ENCODE results near the gene QRFP. TPM values are rescaled to one million over a fixed set of nuclear protein-coding genes. Genes with fewer than 3 reads are reported as not detected.

Gene QRFP
- total RNA-seq, 2 donors from 2014 or later: not detected

DNA sequence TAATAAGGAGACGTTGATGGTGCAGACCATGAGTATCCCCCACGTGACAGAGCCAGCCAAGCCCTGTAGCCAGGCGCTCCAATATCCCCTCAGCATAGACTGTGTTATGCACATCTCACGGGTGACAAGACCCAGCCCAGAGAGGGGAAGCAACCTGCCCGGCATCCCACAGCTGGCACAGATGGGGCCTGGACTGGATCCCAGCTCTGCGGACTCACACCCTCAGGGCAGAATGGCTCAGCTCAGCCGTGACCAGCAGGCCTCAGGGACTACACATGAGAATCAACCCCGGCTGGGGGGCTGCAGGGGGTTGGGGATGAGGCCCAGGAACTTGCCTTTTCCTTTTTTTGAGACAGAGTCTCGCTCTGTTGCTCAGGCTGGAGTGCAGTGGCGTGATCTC lies 30.7 kb upstream of the QRFP start:
- no peak overlapping the region for H3K27ac ChIP-seq (ENCODE audit: low read depth, low read length)
- no peak for TF ChIP-seq CTCF (conservative IDR thresholded peaks at IDR 0.05)
- no peaks in the 10 kb centered on the region for H3K4me1 Mint-ChIP-seq

DNA sequence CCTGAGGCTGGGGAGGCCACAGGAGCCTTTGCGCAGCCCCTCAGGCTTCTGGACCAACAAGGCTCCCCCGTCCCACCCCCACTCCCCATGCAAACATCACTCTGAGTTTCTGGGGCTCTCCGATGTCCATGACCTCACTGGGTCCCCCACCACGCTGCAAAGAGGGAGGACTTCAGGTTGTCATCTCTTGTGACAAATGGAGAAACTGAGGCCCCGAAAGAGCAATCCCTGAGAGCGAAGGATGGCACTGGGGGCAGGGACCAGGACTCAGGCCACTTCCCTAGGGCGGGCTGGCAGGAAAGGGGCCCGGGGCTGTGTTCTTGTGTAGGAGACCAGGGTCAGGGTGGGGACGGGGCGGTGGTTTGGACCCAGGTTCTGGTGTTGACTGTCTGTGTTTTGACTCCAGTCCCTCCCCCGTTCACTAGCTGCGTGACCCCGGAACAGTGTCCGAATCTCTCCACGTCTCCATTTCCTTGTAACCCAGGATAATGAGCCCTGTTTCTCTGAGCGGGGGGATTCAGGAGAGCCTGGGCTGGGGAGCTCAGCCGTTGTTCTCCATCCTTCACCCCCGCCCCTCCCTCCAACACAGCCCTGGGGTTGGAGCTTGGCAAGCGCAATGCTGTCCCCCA lies 28.6 kb upstream of the QRFP start:
- H3K9ac ChIP-seq (ENCODE audit: extremely low read depth, low read length, poor library complexity, severe bottlenecking): no peak overlapping the region
- H3K4me3 ChIP-seq (ENCODE audit: low read length): no peak overlapping the region
- H3K4me1 ChIP-seq (ENCODE audit: control insufficient read depth, insufficient read depth, low read length): no peaks in the 10 kb centered on the region
- no peaks in the 10 kb centered on the region for H3K9me3 ChIP-seq (ENCODE audit: control insufficient read depth, low read length)
- Mint-ChIP-seq H3K4me1 (no peaks in the 10 kb centered on the region), H3K9me3 (no peaks in the 10 kb centered on the region), H3K27me3 (ENCODE audit: insufficient read depth) (no peaks in the 10 kb centered on the region), H3K4me3 (no peak overlapping the region), H3K27ac (no peak overlapping the region), H3K36me3 (ENCODE audit: low read depth) (no peaks in the 10 kb centered on the region)
- no peaks in the 10 kb centered on the region for H3K36me3 ChIP-seq (ENCODE audit: control insufficient read depth, insufficient read depth, low read length)
- 91 to 94% methylated on average over 17 to 19 of the region's 19 CpGs for WGBS, 2 experiments (ENCODE audit: insufficient coverage in 1 of 2, insufficient read length in 1 of 2)
- DNase-seq: no peak
- H3K27me3 ChIP-seq (ENCODE audit: control insufficient read depth, insufficient read depth, low read length, poor library complexity, severe bottlenecking): no peaks in the 10 kb centered on the region
- H3K27ac ChIP-seq (ENCODE audit: low read depth, low read length): no peak overlapping the region
- TF ChIP-seq CTCF (conservative IDR thresholded peaks at IDR 0.05): no peak

More for the DNA sequence above, 30.7 kb upstream of the QRFP start:
- H3K27me3 ChIP-seq (ENCODE audit: control insufficient read depth, insufficient read depth, low read length, poor library complexity, severe bottlenecking): no peaks in the 10 kb centered on the region
- 92 to 93% methylated on average over 9 to 10 of the region's 10 CpGs for WGBS, 2 experiments (ENCODE audit: insufficient coverage in 1 of 2, insufficient read length in 1 of 2)
- Mint-ChIP-seq H3K27ac (no peak overlapping the region), H3K36me3 (ENCODE audit: low read depth) (no peaks in the 10 kb centered on the region), H3K27me3 (ENCODE audit: insufficient read depth) (no peaks in the 10 kb centered on the region), H3K4me3 (no peak overlapping the region), H3K9me3 (no peaks in the 10 kb centered on the region)
- DNase-seq: no peak
- H3K9me3 ChIP-seq (ENCODE audit: control insufficient read depth, low read length): no peaks in the 10 kb centered on the region
- no peak overlapping the region for H3K9ac ChIP-seq (ENCODE audit: extremely low read depth, low read length, poor library complexity, severe bottlenecking)
- no peaks in the 10 kb centered on the region for H3K4me1 ChIP-seq (ENCODE audit: control insufficient read depth, insufficient read depth, low read length)
- H3K4me3 ChIP-seq (ENCODE audit: low read length): no peak overlapping the region
- no peaks in the 10 kb centered on the region for H3K36me3 ChIP-seq (ENCODE audit: control insufficient read depth, insufficient read depth, low read length)

DNA sequence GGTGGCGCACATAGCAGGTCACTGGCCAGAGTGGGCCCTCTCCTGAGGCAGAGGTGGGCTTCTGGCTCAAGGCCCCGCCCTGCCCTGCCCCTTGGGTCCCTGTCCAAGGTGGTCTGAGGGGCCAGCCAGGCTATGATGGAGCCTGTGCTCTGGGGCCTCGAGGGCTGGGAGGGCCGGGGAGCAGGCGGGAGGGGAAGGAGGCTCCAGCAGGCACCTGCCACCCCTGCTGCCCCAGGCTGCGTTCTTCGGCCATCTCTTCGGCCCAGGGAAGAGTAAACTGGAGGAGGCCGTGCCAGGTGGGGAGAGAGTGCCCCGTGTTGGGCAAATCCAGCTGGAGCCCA lies 27.8 kb upstream of the QRFP start:
- H3K27me3 Mint-ChIP-seq (ENCODE audit: insufficient read depth): no peaks in the 10 kb centered on the region
- Histone ChIP-seq H3K4me1 (ENCODE audit: control insufficient read depth, insufficient read depth, low read length) (no peaks in the 10 kb centered on the region), H3K4me3 (ENCODE audit: low read length) (no peak overlapping the region), H3K27ac (ENCODE audit: low read depth, low read length) (no peak overlapping the region), H3K9ac (ENCODE audit: extremely low read depth, low read length, poor library complexity, severe bottlenecking) (no peak overlapping the region), H3K9me3 (ENCODE audit: control insufficient read depth, low read length) (no peaks in the 10 kb centered on the region), H3K27me3 (ENCODE audit: control insufficient read depth, insufficient read depth, low read length, poor library complexity, severe bottlenecking) (no peaks in the 10 kb centered on the region), H3K36me3 (ENCODE audit: control insufficient read depth, insufficient read depth, low read length) (no peaks in the 10 kb centered on the region)
- WGBS, 2 experiments (ENCODE audit: insufficient coverage in 1 of 2, insufficient read length in 1 of 2): 85 to 96% methylated on average over 4 to 10 of the region's 10 CpGs
- no peak overlapping the region for H3K27ac Mint-ChIP-seq
- no peak overlapping the region for H3K4me3 Mint-ChIP-seq
- H3K36me3 Mint-ChIP-seq (ENCODE audit: low read depth): no peaks in the 10 kb centered on the region
- no peak for TF ChIP-seq CTCF (conservative IDR thresholded peaks at IDR 0.05)
- DNase-seq: no peak
- no peaks in the 10 kb centered on the region for H3K9me3 Mint-ChIP-seq
- no peaks in the 10 kb centered on the region for H3K4me1 Mint-ChIP-seq
